Activated CD4-positive, alpha-beta memory T cell treated with anti-CD3 and anti-CD28 coated beads for 36 hours (primary cell): ENCODE results near the gene SCN10A. TPM values are rescaled to one million over a fixed set of nuclear protein-coding genes. Genes with fewer than 3 reads are reported as not detected.

Source experiments
- CTCF ChIA-PET: fragments of 350-600 bp; sonication (Branson Sonifier 250); formaldehyde crosslinking; loops from one replicate; lab custom pipeline; 2021; ENCODE audit warnings: antibody characterized with exemption, inconsistent platforms; lab: Charles Lee
- POLR2A ChIA-PET: fragments of 350-600 bp; sonication (Branson Sonifier 250); formaldehyde crosslinking; loops from one replicate; lab custom pipeline; 2021; ENCODE audit warnings: antibody characterized with exemption; lab: Charles Lee
- DNase-seq: peaks from one replicate; pipeline ENCODE4 v3.0.0-alpha.2; 2020
- H3K27ac Mint-ChIP-seq: one replicate; pipeline ENCODE4 v1.8.0; 2021; ENCODE audit warnings: mixed read lengths
- H3K27me3 Mint-ChIP-seq: one replicate; pipeline ENCODE4 v1.8.0; 2021; ENCODE audit warnings: mixed read lengths
- H3K36me3 Mint-ChIP-seq: one replicate; pipeline ENCODE4 v1.8.0; 2021; ENCODE audit warnings: mixed read lengths
- H3K4me1 Mint-ChIP-seq: one replicate; pipeline ENCODE4 v1.8.0; 2021; ENCODE audit warnings: low read depth, mixed read lengths
- H3K4me3 Mint-ChIP-seq: one replicate; pipeline ENCODE4 v1.8.0; 2021; ENCODE audit warnings: mild to moderate bottlenecking, mixed read lengths
- H3K9me3 Mint-ChIP-seq: one replicate; pipeline ENCODE4 v1.8.0; 2021; ENCODE audit warnings: mixed read lengths
- intact Hi-C: fragments of 100-400 bp; cut with micrococcal nuclease; formaldehyde crosslinking; loops from one replicate; pipeline ENCODE4 v1.15.1; 2023
- total RNA-seq, 2 experiments: library from RNA; stranded (reverse); gene quantifications; one replicate each; pipeline ENCODE4 v1.2.3, GENCODE V29; 2021

SCN10A gene
- not detected for total RNA-seq

- DNase-seq, result no peak
- no peaks in the 10 kb centered on the region for H3K4me1 Mint-ChIP-seq
- H3K9me3 Mint-ChIP-seq, result no peaks in the 10 kb centered on the region
- intact Hi-C loops, result no loop called here
- no peaks in the 10 kb centered on the region for H3K36me3 Mint-ChIP-seq
- ChIA-PET CTCF (no interaction called here), POLR2A (no interaction called here)
- no peak within 1 kb of the TSS for H3K4me3 Mint-ChIP-seq
- H3K27me3 Mint-ChIP-seq, result peaks cover 8% of the 10 kb centered on the region
- no peak within 1 kb of the TSS for H3K27ac Mint-ChIP-seq
These were observed at the start of gene SCN10A for GRCh38 chr3:38816026-38816425. Gene SCN10A (minus strand): TSS chr3:38816217. CDS start chr3:38794010, 22,207 bp downstream.

- no peak for DNase-seq
- no peaks in the 10 kb centered on the region for H3K4me1 Mint-ChIP-seq
- ChIA-PET CTCF (interaction anchor here (1.0 kb wide), 1 partner anchor 11 kb away, joined by 4 read pairs; no protein-coding TSS in a partner anchor), POLR2A (no interaction called here)
- intact Hi-C loops, result no loop called here
- H3K4me3 Mint-ChIP-seq, result no peak overlapping the region
- H3K36me3 Mint-ChIP-seq, result no peaks in the 10 kb centered on the region
- H3K27me3 Mint-ChIP-seq, result peaks cover 5% of the 10 kb centered on the region
- H3K9me3 Mint-ChIP-seq, result peaks cover 10% of the 10 kb centered on the region
- H3K27ac Mint-ChIP-seq, result no peak overlapping the region
These were observed 37.0 kb upstream of the SCN10A start for GRCh38 chr3:38853011-38853410.

GRCh38 chr3:38843898-38844297 lies 27.9 kb upstream of the SCN10A start:
- Mint-ChIP-seq H3K4me3 (no peak overlapping the region), H3K27me3 (peaks cover 3% of the 10 kb centered on the region), H3K36me3 (no peaks in the 10 kb centered on the region), H3K9me3 (no peaks in the 10 kb centered on the region), H3K27ac (no peak overlapping the region), H3K4me1 (no peaks in the 10 kb centered on the region)
- ChIA-PET POLR2A (no interaction called here), CTCF (interaction anchor here (0.7 to 2.0 kb wide), 8 partner anchors 10 to 323 kb away, joined by 3 to 19 read pairs (median 4); no protein-coding TSS in a partner anchor)
- intact Hi-C loops, result loop anchor here (1.0 kb wide), 3 partner anchors 106 to 347 kb away; no protein-coding TSS in a partner anchor
- DNase-seq, result no peak

GRCh38 chr3:38842266-38842965 lies 26.4 kb upstream of the SCN10A start:
- no peaks in the 10 kb centered on the region for H3K4me1 Mint-ChIP-seq
- H3K4me3 Mint-ChIP-seq, result no peak overlapping the region
- ChIA-PET POLR2A (no interaction called here), CTCF (interaction anchor here (2.0 kb wide), 1 partner anchor 321 kb away, joined by 6 read pairs; no protein-coding TSS in a partner anchor)
- H3K36me3 Mint-ChIP-seq, result no peaks in the 10 kb centered on the region
- H3K27me3 Mint-ChIP-seq, result peaks cover 3% of the 10 kb centered on the region
- H3K9me3 Mint-ChIP-seq, result no peaks in the 10 kb centered on the region
- H3K27ac Mint-ChIP-seq, result no peak overlapping the region
- no peak for DNase-seq
- intact Hi-C loops, result no loop called here

- no peak overlapping the region for H3K4me3 Mint-ChIP-seq
- ChIA-PET CTCF (interaction anchor here (0.7 to 2.0 kb wide), 3 partner anchors 19 to 319 kb away, joined by 3 to 6 read pairs (median 3); no protein-coding TSS in a partner anchor), POLR2A (no interaction called here)
- peaks cover 3% of the 10 kb centered on the region for H3K27me3 Mint-ChIP-seq
- H3K27ac Mint-ChIP-seq, result no peak overlapping the region
- no peaks in the 10 kb centered on the region for H3K4me1 Mint-ChIP-seq
- intact Hi-C loops, result no loop called here
- H3K9me3 Mint-ChIP-seq, result no peaks in the 10 kb centered on the region
- DNase-seq, result no peak
- H3K36me3 Mint-ChIP-seq, result no peaks in the 10 kb centered on the region
These were observed 25.0 kb upstream of the SCN10A start for GRCh38 chr3:38840987-38841386.

- POLR2A ChIA-PET, result no interaction called here
- no peak overlapping the region for H3K27ac Mint-ChIP-seq
- CTCF ChIA-PET, result interaction anchor here (0.7 to 0.8 kb wide), 2 partner anchors 191 to 316 kb away, joined by 3 to 5 read pairs; no protein-coding TSS in a partner anchor
- no peak overlapping the region for H3K4me3 Mint-ChIP-seq
- H3K36me3 Mint-ChIP-seq, result no peaks in the 10 kb centered on the region
- no peak for DNase-seq
- H3K27me3 Mint-ChIP-seq, result no peaks in the 10 kb centered on the region
- peaks cover 9% of the 10 kb centered on the region for H3K4me1 Mint-ChIP-seq
- no peaks in the 10 kb centered on the region for H3K9me3 Mint-ChIP-seq
- intact Hi-C loops, result no loop called here
These were observed 21.3 kb upstream of the SCN10A start for GRCh38 chr3:38837358-38837757.

GRCh38 chr3:38836561-38836960 lies 20.5 kb upstream of the SCN10A start:
- Mint-ChIP-seq H3K27me3 (no peaks in the 10 kb centered on the region), H3K9me3 (no peaks in the 10 kb centered on the region), H3K4me1 (peaks cover 9% of the 10 kb centered on the region), H3K27ac (no peak overlapping the region), H3K4me3 (no peak overlapping the region), H3K36me3 (no peaks in the 10 kb centered on the region)
- intact Hi-C loops, result no loop called here
- ChIA-PET CTCF (no interaction called here), POLR2A (no interaction called here)
- no peak for DNase-seq

- ChIA-PET POLR2A (no interaction called here), CTCF (no interaction called here)
- no peaks in the 10 kb centered on the region for H3K9me3 Mint-ChIP-seq
- H3K36me3 Mint-ChIP-seq, result no peaks in the 10 kb centered on the region
- H3K27ac Mint-ChIP-seq, result no peak overlapping the region
- no peak for DNase-seq
- H3K27me3 Mint-ChIP-seq, result no peaks in the 10 kb centered on the region
- intact Hi-C loops, result no loop called here
- peaks cover 9% of the 10 kb centered on the region for H3K4me1 Mint-ChIP-seq
- no peak overlapping the region for H3K4me3 Mint-ChIP-seq
These were observed 19.9 kb upstream of the SCN10A start for GRCh38 chr3:38835939-38836338.

GRCh38 chr3:38834717-38835116 lies 18.7 kb upstream of the SCN10A start:
- H3K4me3 Mint-ChIP-seq, result no peak overlapping the region
- peaks cover 9% of the 10 kb centered on the region for H3K4me1 Mint-ChIP-seq
- DNase-seq, result no peak
- intact Hi-C loops, result no loop called here
- no peaks in the 10 kb centered on the region for H3K27me3 Mint-ChIP-seq
- CTCF ChIA-PET, result no interaction called here
- H3K27ac Mint-ChIP-seq, result no peak overlapping the region
- POLR2A ChIA-PET, result no interaction called here
- no peaks in the 10 kb centered on the region for H3K9me3 Mint-ChIP-seq
- H3K36me3 Mint-ChIP-seq, result no peaks in the 10 kb centered on the region

- ChIA-PET CTCF (interaction anchor here (1.0 kb wide), 1 partner anchor 10 kb away, joined by 4 read pairs; no protein-coding TSS in a partner anchor), POLR2A (no interaction called here)
These were observed 18.1 kb upstream of the SCN10A start for GRCh38 chr3:38834110-38834509.

GRCh38 chr3:38829404-38829803 lies 13.4 kb upstream of the SCN10A start:
- no peaks in the 10 kb centered on the region for H3K36me3 Mint-ChIP-seq
- H3K27me3 Mint-ChIP-seq, result no peaks in the 10 kb centered on the region
- H3K4me3 Mint-ChIP-seq, result no peak overlapping the region
- intact Hi-C loops, result no loop called here
- ChIA-PET CTCF (no interaction called here), POLR2A (no interaction called here)
- H3K4me1 Mint-ChIP-seq, result peaks cover 5% of the 10 kb centered on the region
- no peaks in the 10 kb centered on the region for H3K9me3 Mint-ChIP-seq
- no peak for DNase-seq
- H3K27ac Mint-ChIP-seq, result no peak overlapping the region

More at GRCh38 chr3:38834110-38834509, 18.1 kb upstream of the SCN10A start:
- Mint-ChIP-seq H3K36me3 (no peaks in the 10 kb centered on the region), H3K27me3 (no peaks in the 10 kb centered on the region), H3K27ac (peak overlapping the region; percentile 14), H3K4me1 (peaks cover 9% of the 10 kb centered on the region), H3K9me3 (no peaks in the 10 kb centered on the region), H3K4me3 (no peak overlapping the region)
- intact Hi-C loops, result no loop called here
- DNase-seq, result peak; percentile 69

- intact Hi-C loops, result no loop called here
- no peak for DNase-seq
- ChIA-PET CTCF (no interaction called here), POLR2A (no interaction called here)
- Mint-ChIP-seq H3K4me3 (no peak overlapping the region), H3K27me3 (no peaks in the 10 kb centered on the region), H3K36me3 (no peaks in the 10 kb centered on the region), H3K27ac (no peak overlapping the region), H3K9me3 (no peaks in the 10 kb centered on the region), H3K4me1 (no peaks in the 10 kb centered on the region)
These were observed 12.7 kb upstream of the SCN10A start for GRCh38 chr3:38828681-38829080.

- H3K27me3 Mint-ChIP-seq, result no peaks in the 10 kb centered on the region
- H3K4me1 Mint-ChIP-seq, result no peaks in the 10 kb centered on the region
- H3K27ac Mint-ChIP-seq, result no peak overlapping the region
- H3K36me3 Mint-ChIP-seq, result no peaks in the 10 kb centered on the region
- H3K9me3 Mint-ChIP-seq, result no peaks in the 10 kb centered on the region
- intact Hi-C loops, result no loop called here
- ChIA-PET POLR2A (no interaction called here), CTCF (no interaction called here)
- H3K4me3 Mint-ChIP-seq, result no peak overlapping the region
- no peak for DNase-seq
These were observed 11.8 kb upstream of the SCN10A start for GRCh38 chr3:38827791-38828190.
